ENCODE data around the gene KBTBD8. TPM values are rescaled to one million over a fixed set of nuclear protein-coding genes. Genes with fewer than 3 reads are reported as not detected.

The KBTBD8 gene, protein sequence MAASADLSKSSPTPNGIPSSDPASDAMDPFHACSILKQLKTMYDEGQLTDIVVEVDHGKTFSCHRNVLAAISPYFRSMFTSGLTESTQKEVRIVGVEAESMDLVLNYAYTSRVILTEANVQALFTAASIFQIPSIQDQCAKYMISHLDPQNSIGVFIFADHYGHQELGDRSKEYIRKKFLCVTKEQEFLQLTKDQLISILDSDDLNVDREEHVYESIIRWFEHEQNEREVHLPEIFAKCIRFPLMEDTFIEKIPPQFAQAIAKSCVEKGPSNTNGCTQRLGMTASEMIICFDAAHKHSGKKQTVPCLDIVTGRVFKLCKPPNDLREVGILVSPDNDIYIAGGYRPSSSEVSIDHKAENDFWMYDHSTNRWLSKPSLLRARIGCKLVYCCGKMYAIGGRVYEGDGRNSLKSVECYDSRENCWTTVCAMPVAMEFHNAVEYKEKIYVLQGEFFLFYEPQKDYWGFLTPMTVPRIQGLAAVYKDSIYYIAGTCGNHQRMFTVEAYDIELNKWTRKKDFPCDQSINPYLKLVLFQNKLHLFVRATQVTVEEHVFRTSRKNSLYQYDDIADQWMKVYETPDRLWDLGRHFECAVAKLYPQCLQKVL
- total RNA-seq, result 1 to 10 TPM; 1.1 to 7.0 (median 3.7) TPM

DNA sequence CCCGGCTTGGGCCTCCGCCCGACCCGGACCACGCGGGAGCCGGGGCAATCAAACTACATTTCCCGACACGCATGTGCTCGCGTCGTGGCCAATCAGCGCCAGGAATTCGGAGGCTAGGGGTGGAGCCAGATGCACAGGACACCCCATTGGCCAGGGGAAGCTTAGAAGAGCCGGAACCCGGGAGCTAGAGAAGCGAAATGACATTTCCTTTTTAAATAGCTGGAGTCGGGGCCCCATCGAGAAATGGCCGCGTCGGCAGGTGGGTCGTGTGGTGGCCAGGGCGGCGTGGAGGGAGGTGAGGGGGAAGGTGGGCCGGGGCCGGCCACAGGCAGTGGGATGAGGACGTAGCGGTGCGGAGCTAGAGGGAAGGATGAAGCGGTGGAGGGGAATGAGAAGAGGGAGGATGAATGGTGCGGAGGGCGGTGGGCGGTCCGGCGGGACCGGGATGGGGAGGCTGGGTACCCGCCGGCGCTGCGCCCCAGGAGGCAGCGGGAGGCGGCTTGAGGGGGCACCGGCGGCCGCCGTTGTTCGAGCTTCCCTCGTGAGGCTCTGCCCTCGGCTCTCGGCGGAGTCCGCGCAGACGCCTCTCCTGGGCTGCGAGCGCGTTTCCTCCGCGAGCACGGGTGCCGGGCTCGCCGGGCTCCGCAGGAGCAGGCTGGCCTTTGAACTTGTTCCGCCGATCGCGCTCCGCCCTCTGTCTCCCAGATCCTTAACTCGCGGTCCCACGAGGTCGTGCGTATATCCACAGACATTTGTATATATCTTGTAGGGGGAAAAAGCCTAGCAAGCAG lies at the start of gene KBTBD8:
Gene KBTBD8 (plus strand): TSS at position 195 of the 791 bp plus-strand sequence. CDS start 49 bp downstream, at position 244.
- Histone ChIP-seq H3K4me1 (peaks cover 0 to 13% (median 0%) of the 10 kb centered on the region in 4 donors), H3K27me3 (no peaks in the 10 kb centered on the region), H3K36me3 (no peaks in the 10 kb centered on the region), H3K27ac (peak within 1 kb of the TSS; percentile 81 to 94 (median 84)), H3K4me3 (peak within 1 kb of the TSS; percentile 62 to 89 (median 84)), H3K9me3 (no peaks in the 10 kb centered on the region)
- peak; percentile 97 to 99 (median 98) for DNase-seq
- TF ChIP-seq POLR2A (IDR thresholded peaks at IDR 0.05), result peak in 1 of 2 donors; percentile 70
- TF ChIP-seq, protein P1, sequence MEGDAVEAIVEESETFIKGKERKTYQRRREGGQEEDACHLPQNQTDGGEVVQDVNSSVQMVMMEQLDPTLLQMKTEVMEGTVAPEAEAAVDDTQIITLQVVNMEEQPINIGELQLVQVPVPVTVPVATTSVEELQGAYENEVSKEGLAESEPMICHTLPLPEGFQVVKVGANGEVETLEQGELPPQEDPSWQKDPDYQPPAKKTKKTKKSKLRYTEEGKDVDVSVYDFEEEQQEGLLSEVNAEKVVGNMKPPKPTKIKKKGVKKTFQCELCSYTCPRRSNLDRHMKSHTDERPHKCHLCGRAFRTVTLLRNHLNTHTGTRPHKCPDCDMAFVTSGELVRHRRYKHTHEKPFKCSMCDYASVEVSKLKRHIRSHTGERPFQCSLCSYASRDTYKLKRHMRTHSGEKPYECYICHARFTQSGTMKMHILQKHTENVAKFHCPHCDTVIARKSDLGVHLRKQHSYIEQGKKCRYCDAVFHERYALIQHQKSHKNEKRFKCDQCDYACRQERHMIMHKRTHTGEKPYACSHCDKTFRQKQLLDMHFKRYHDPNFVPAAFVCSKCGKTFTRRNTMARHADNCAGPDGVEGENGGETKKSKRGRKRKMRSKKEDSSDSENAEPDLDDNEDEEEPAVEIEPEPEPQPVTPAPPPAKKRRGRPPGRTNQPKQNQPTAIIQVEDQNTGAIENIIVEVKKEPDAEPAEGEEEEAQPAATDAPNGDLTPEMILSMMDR (IDR thresholded peaks at IDR 0.05), result no peak

DNA sequence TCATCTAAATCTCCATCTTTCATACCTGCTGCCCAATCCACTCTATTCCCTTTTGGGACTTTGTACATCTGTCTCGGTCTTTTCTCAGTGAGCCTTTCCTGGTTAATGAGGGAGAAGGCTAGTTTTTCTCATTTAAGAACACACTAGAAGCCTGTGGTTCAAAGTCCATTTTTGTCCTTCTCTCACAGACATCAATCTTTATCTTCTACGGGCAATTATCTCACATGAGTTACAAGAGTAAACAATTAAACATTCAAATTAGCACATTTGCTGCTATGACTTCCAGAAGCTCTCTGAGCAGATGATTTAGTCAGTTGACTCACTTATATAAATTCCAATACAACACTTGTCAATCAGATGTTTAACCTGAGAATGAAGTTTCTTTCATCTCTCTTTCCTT lies 49.3 kb upstream of the KBTBD8 start:
- Histone ChIP-seq H3K4me1 (peaks cover 0 to 13% (median 0%) of the 10 kb centered on the region in 4 donors), H3K27me3 (no peaks in the 10 kb centered on the region), H3K4me3 (no peak overlapping the region), H3K9me3 (no peaks in the 10 kb centered on the region), H3K36me3 (no peaks in the 10 kb centered on the region), H3K27ac (no peak overlapping the region)
- TF ChIP-seq POLR2A (IDR thresholded peaks at IDR 0.05), result no peak
- TF ChIP-seq, protein P1 (IDR thresholded peaks at IDR 0.05), result no peak
- DNase-seq, result no peak

GRCh38 chr3:66949898-66950297 lies 48.2 kb upstream of the KBTBD8 start:
- H3K4me3 ChIP-seq, result no peak overlapping the region
- H3K27me3 ChIP-seq, result no peaks in the 10 kb centered on the region
- no peak overlapping the region for H3K27ac ChIP-seq
- H3K9me3 ChIP-seq, result no peaks in the 10 kb centered on the region
- no peak for TF ChIP-seq POLR2A (IDR thresholded peaks at IDR 0.05)
- TF ChIP-seq, protein P1 (IDR thresholded peaks at IDR 0.05), result no peak
- DNase-seq, result no peak
- H3K4me1 ChIP-seq, result peaks cover 0 to 13% (median 0%) of the 10 kb centered on the region in 4 donors
- H3K36me3 ChIP-seq, result no peaks in the 10 kb centered on the region

GRCh38 chr3:66952357-66952756 lies 45.8 kb upstream of the KBTBD8 start:
- H3K27ac ChIP-seq, result no peak overlapping the region
- H3K4me1 ChIP-seq, result peaks cover 0 to 13% (median 0%) of the 10 kb centered on the region in 4 donors
- H3K27me3 ChIP-seq, result no peaks in the 10 kb centered on the region
- no peaks in the 10 kb centered on the region for H3K36me3 ChIP-seq
- DNase-seq, result no peak
- no peak overlapping the region for H3K4me3 ChIP-seq
- H3K9me3 ChIP-seq, result no peaks in the 10 kb centered on the region
- no peak for TF ChIP-seq POLR2A (IDR thresholded peaks at IDR 0.05)

GRCh38 chr3:66953934-66954445 lies 44.1 kb upstream of the KBTBD8 start:
- Histone ChIP-seq H3K27ac (peak overlapping the region in 1 of 4 donors; percentile 50), H3K27me3 (no peaks in the 10 kb centered on the region), H3K36me3 (no peaks in the 10 kb centered on the region), H3K4me1 (peaks cover 0 to 11% (median 0%) of the 10 kb centered on the region in 4 donors), H3K9me3 (no peaks in the 10 kb centered on the region), H3K4me3 (no peak overlapping the region)
- no peak for TF ChIP-seq POLR2A (IDR thresholded peaks at IDR 0.05)
- TF ChIP-seq, protein P1 (IDR thresholded peaks at IDR 0.05), result no peak
- no peak for DNase-seq

Data from Peyer's patch (tissue), 4 donors.